Tibial artery (tissue), 4 donors: ENCODE results near the gene GRB10.

Experiments used
- DNase-seq, 2 donors: peaks; one replicate each; pipeline ENCODE4 v3.0.0-alpha.2; 2019
- H3K27ac ChIP-seq, 2 donors: fragments of 200-600 bp; sonication (generic) in 1 of 2; 1 replicate in 1 of 2; 2 replicates in 1 of 2; pipeline ENCODE4 v1.5.1; 2018 to 2019; ENCODE audit warnings: mild to moderate bottlenecking in 1 of 2
- H3K27me3 ChIP-seq, 2 donors: fragments of 200-600 bp; sonication (generic) in 1 of 2; one replicate each; pipeline versions ENCODE4 v1.5.1 to v1.6.0; 2016 to 2019
- H3K36me3 ChIP-seq, 3 donors: fragments of 200-600 bp; sonication (generic) in 2 of 3; one replicate each; pipeline ENCODE4 v1.5.1; 2016 to 2019; ENCODE audit warnings: mild to moderate bottlenecking in 2 of 3
- H3K4me1 ChIP-seq, 4 donors: fragments of 200-600 bp; sonication (generic) in 2 of 4; 1 replicate in 3 of 4; 2 replicates in 1 of 4; pipeline ENCODE4 v1.5.1; 2016 to 2019
- H3K4me3 ChIP-seq, 2 donors: fragments of 200-600 bp; sonication (generic) in 1 of 2; 1 replicate in 1 of 2; 2 replicates in 1 of 2; pipeline ENCODE4 v1.5.1; 2018 to 2019; ENCODE audit warnings: mild to moderate bottlenecking in 2 of 2
- H3K9me3 ChIP-seq, 3 donors: fragments of 200-600 bp; sonication (generic) in 1 of 3; one replicate each; pipeline ENCODE4 v1.5.1; 2016 to 2019
- CTCF ChIP-seq, 2 experiments: fragments of 200-600 bp in 1 of 2; fragments of 450-650 bp in 1 of 2; IDR thresholded peaks; one replicate each; pipeline ENCODE4 v1.5.1; 2017 to 2019; ENCODE audit warnings: antibody characterized with exemption in 2 of 2, mild to moderate bottlenecking in 1 of 2, moderate library complexity in 1 of 2
- intact Hi-C: fragments of 100-400 bp; cut with DNase I; formaldehyde crosslinking; loops from one replicate; pipeline ENCODE4 v1.15.0; 2023; ENCODE audit warnings: low total_unique reads

The GRB10 gene

DNA sequence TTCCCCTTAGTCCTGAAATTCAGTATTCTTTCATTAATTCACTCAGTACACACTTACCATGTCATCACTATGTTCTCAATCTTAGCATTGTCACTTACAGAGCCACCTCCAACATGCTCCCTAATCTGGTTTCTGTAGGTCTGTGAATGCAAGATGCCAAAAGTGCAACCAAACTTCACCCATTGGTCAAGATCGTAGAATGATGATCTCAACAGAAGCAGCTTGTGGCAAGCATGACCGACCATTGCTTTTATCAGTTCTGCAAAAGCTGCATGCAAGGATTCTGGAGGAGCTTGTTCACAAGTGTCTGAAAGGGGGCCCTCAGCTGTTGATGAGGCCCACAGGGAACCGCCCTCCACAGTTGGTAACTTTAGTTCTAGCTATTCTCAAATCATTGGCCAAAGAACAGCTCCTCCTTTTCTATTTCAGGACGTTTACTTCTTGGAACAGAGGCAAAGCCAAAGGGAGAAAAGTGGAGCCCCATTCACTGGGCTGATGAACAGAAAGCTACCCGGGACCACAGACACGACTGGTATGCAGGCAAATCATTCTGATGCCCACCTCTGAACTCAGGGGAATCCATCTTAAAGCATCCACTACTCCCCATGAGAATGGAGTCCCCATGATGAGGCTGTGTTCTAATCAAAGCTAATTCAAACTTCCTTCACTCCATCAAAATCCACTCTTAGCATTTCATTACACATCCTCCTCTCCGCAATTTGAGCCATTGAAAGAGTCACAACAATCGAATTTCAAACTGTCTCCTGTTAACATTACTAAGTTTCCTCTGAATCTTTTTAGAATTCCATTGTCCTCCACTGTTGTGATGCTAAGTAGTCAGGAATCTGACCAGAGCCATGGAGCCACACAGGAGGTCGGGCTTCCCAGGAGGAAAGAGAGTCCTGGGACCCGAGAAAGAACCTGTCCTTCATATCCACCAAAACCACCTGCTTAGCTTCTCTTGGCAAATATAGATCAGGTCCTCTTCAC, 13.9 kb downstream of the GRB10 start:
- no peak overlapping the region for H3K4me3 ChIP-seq
- H3K36me3 ChIP-seq: no peaks in the 10 kb centered on the region
- no peaks in the 10 kb centered on the region for H3K9me3 ChIP-seq
- TF ChIP-seq CTCF (IDR thresholded peaks at IDR 0.05): no peak
- peaks cover 0 to 35% (median 20%) of the 10 kb centered on the region in 4 donors for H3K4me1 ChIP-seq
- H3K27ac ChIP-seq: no peak overlapping the region
- intact Hi-C loops: no loop called here
- H3K27me3 ChIP-seq: no peaks in the 10 kb centered on the region
- DNase-seq: no peak

DNA sequence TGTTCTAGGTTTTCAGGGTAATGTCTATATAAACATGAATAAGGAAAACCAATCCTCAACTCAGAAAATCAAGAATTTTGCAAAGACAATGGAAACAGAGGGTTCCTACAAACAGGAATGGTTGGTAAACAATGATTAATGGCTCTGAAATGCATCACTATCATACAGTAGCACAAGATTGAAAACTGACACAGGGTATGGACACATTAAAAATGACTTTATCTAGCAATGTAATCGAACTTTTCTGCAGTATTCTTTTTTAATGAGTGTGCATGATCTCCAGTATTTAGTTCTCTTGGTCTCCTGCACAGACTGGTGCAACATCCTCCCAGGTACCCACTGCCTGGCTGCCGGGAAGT, 15.9 kb downstream of the GRB10 start:
- intact Hi-C loops: no loop called here
- no peak for TF ChIP-seq CTCF (IDR thresholded peaks at IDR 0.05)
- Histone ChIP-seq H3K36me3 (no peaks in the 10 kb centered on the region), H3K9me3 (no peaks in the 10 kb centered on the region), H3K27me3 (no peaks in the 10 kb centered on the region), H3K4me3 (no peak overlapping the region), H3K27ac (no peak overlapping the region), H3K4me1 (peaks cover 0 to 34% (median 20%) of the 10 kb centered on the region in 4 donors)
- DNase-seq: no peak

GRCh38 chr7:50766106-50766848, 16.4 kb downstream of the GRB10 start:
- Histone ChIP-seq H3K9me3 (no peaks in the 10 kb centered on the region), H3K27ac (no peak overlapping the region), H3K27me3 (no peaks in the 10 kb centered on the region), H3K4me3 (no peak overlapping the region), H3K4me1 (peaks cover 0 to 28% (median 17%) of the 10 kb centered on the region in 4 donors), H3K36me3 (no peaks in the 10 kb centered on the region)
- DNase-seq: no peak
- TF ChIP-seq CTCF (IDR thresholded peaks at IDR 0.05): no peak
- intact Hi-C loops: no loop called here

GRCh38 chr7:50762337-50762736, 20.4 kb downstream of the GRB10 start:
- no peak overlapping the region for H3K27ac ChIP-seq
- H3K9me3 ChIP-seq: no peaks in the 10 kb centered on the region
- peaks cover 0 to 11% (median 5%) of the 10 kb centered on the region in 4 donors for H3K4me1 ChIP-seq
- intact Hi-C loops: no loop called here
- no peak for DNase-seq
- TF ChIP-seq CTCF (IDR thresholded peaks at IDR 0.05): no peak
- H3K27me3 ChIP-seq: no peaks in the 10 kb centered on the region
- no peaks in the 10 kb centered on the region for H3K36me3 ChIP-seq
- H3K4me3 ChIP-seq: no peak overlapping the region

- no peak for TF ChIP-seq CTCF (IDR thresholded peaks at IDR 0.05)
- intact Hi-C loops: no loop called here
- Histone ChIP-seq H3K9me3 (no peaks in the 10 kb centered on the region), H3K4me3 (no peak overlapping the region), H3K27me3 (no peaks in the 10 kb centered on the region), H3K4me1 (peaks cover 0 to 11% (median 5%) of the 10 kb centered on the region in 4 donors), H3K27ac (no peak overlapping the region), H3K36me3 (no peaks in the 10 kb centered on the region)
- no peak for DNase-seq
Observed at GRCh38 chr7:50761713-50762112, 21.0 kb downstream of the GRB10 start.
